GM19025 (cell line): ENCODE measurements around the gene EIF4G2.
A peak's percentile ranks its signal among the peaks of the same experiment; 100 is the strongest.
"Not testable (repeated sequence)": the region's sequence is repeated elsewhere in the genome, so short reads cannot be mapped to it uniquely, and the experiment has no call there.

Experiments
- ATAC-seq: cut with Tn5 transposase; IDR thresholded peaks from one replicate; pipeline ENCODE4 v1.9.1; 2021; ENCODE audit warnings: mild to moderate bottlenecking, low read depth, moderate library complexity; ENCODE audit not compliant: unreplicated experiment

Gene EIF4G2

DNA sequence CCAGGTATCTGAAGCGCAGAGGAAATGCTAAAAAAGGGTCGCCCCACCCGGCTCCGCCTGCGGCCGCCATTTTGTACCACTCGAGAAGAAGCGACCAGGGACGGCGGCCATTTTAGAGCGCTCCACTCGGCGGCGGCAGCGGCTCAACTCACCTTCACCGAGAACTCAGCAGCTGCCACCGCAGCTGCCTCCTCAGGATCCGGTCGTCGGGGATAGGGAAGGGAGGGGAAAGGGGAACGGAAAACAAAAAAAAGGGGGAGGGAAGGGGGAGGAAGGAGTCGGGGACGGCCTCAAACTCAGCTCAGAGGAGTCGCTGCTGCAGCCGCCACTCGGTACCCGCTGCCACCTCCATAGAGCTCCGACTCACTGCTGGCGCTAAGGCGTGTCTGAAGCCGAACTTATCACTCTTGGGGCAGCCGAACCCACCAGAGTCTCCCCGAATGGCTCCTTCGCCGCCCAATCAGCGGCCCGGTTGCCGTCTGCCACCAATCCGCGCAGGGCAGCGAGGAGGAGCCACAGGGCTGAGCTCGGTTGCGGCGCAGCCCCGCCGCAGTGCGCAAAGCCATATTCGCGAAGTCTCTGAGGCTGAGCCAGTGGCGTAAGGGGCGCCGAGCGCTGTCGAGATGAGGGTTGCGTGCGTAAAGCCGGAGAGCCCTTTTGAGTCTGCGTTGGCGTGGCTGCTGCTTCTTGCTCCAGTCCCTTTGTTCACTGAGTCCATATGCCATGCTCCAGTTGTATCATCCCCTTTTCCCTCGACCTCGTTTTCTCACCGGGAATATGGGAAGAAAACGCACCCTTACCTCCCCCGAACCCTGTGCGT is at the start of gene EIF4G2:
Gene EIF4G2 (minus strand): TSS at position 374 of the 820 bp plus-strand sequence.
- ATAC-seq: peak; percentile 89

GRCh38 chr11:10857709-10858438 is 49.1 kb upstream of the EIF4G2 start, which contains the start of gene ZBED5:
Gene ZBED5 (minus strand): TSS chr11:10858053. CDS start chr11:10854945, 3,108 bp downstream.
- peak; percentile 91 for ATAC-seq

- ATAC-seq: peak; percentile 3
These were observed 48.7 kb upstream of the EIF4G2 start for GRCh38 chr11:10857459-10857708.

- ATAC-seq: no peak
These were observed 48.1 kb upstream of the EIF4G2 start for GRCh38 chr11:10856689-10857458.

DNA sequence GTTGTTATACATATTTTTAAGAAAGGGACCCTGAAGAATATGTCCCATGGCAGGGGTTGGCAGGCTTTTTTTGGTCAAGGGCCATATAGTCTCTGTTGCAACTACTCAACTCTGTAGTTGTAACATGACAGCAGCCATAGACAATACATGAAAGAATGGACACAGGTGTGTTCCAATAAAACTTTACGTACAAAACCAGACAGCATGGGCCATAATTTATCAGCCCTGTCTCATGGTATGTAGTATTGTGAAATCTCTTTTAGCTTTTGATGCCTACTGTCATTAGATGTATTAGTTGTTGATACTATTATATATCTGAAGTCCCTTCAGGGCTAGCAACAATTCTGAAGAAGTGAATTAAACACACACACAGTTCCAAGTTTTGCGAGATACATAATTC is 46.6 kb upstream of the EIF4G2 start:
- no peak for ATAC-seq

DNA sequence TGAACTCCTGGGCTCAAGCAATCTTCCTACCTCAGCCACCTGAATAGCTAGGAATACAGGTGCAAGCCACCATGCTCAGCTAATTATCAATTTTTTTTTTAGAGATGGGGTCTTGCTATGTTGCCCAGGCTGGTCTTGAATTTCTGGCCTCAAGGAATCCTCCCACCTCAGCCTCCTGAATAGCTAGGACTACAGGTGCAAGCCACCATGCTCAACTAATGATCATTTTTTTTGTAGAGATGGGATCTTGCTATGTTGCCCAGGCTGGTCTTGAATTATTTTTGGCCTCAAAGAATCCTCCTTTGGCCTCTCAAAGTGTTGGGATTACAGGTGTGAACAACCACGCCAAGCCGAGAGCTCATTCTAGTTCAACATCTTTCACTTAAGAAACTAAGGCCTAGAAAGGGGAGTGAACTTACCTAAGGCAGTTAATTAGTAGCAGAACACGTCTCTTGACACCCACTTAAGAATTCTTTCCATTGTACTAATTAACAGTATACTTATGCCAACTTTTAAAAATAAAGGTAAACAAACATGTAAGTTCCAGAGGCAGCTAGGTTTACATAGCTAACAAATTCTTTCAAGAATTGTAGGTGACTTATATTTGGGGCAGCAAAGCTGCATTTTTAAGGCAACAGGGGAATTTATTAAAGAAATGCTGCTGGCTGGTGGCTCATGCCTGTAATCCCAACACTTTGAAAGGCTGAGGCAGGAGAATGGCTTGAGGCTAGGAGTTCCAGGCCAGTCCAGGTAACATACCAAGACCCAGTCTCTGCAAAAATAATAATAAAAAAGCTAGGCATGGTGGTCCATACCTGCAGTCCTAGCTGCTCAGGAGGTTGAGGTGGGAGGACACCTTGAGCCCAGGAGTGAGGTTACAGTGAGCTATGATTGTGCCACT is 39.5 kb upstream of the EIF4G2 start:
- no peak for ATAC-seq

DNA sequence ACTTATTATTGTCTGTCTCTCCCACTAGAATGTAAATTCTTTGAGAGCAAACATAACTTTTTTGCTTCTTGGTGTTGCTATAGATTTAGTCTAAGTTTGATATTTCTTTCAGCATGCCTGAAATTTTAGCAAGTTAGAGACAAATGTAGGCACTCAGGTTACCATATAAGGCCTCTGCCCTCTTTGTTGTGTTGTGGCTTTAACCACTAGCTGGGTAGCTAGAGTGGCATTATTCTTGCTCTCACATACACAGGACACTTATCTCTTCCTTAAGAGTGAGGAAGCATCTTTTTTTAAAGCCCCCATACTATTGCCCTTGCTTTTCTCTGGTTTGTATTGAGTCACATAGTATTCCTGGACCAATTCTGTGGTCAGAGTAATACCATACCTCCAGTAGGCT is 37.9 kb upstream of the EIF4G2 start:
- no peak for ATAC-seq

DNA sequence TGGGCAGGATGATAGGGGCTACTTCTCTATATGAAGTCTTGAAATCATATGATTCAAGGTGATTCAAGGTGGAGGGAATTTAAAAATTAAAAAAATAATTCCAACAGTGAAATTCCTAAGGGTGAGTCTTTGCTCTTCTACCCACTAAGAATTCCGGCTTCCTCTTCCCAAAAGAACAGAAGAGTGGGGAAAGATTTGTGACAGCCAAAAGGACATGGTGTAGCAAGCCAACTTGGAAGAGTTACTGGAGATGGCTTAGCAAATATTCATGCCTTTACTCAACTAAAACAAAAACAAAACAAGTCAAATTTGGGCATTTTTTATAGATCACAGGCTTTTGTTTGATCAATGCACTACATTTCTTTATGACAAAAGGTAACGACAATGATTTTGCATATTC is 36.9 kb upstream of the EIF4G2 start:
- ATAC-seq: no peak

GRCh38 chr11:10844796-10845195 is 36.1 kb upstream of the EIF4G2 start:
- ATAC-seq: no peak

GRCh38 chr11:10844356-10844755 is 35.6 kb upstream of the EIF4G2 start:
- no peak for ATAC-seq

DNA sequence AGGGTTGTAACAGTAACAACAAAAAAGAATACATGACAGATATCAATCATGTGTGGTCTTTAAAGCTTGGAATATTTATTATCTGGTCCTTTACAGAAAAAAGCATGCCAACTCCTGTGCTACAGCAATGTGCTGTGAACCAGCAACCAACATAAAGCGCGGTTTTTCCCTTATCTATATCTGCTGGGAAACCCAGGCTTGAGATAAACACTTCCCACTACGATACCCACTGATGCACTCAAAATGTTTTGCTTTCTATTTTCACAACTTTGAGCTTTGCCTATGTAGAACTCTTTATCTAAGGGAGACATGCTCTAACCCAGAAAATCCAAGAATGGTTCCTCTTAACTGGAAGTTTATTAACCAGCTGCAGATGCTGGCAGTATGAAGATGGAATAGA is 30.2 kb upstream of the EIF4G2 start:
- ATAC-seq: no peak

DNA sequence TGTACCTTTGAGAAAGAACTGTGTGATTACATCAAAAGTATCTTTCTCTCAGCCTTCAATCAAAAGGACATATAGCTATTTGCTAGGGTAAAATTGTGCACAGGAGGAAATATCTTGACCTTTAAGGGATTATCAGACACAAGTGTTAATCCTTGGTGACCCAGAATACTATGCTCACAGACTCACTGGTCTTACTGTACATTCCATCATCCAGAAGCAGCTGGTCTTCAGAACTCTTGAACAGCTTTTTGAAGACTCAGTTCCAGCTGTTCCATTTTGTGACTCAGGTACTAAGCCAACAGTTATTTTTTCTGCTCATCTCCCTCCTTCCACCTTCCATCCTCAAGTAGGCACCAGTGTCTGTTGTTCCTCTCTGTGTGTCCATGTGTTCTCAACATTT is 29.4 kb upstream of the EIF4G2 start:
- ATAC-seq: no peak

- ATAC-seq: not testable (repeated sequence)
These were observed 28.2 kb upstream of the EIF4G2 start for GRCh38 chr11:10836884-10837283.

DNA sequence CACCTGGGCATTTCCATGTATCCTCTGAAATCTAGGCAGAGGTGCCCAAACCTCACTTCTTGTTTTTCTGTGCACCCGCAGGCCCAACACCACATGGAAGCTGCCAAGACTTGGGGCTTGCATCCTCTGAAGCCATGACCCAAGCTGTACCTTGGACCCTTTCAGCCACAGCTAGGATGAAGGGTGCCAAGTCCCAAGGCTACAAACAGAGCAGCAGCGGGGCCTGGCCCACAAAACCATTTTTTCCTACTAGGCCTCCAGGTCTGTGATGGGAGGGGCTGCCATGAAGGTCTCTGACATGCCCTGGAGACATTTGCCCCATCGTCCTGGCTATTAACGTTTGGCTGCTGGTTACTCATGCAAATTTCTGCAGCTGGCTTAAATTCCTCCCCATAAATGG is 20.4 kb upstream of the EIF4G2 start:
- no peak for ATAC-seq

DNA sequence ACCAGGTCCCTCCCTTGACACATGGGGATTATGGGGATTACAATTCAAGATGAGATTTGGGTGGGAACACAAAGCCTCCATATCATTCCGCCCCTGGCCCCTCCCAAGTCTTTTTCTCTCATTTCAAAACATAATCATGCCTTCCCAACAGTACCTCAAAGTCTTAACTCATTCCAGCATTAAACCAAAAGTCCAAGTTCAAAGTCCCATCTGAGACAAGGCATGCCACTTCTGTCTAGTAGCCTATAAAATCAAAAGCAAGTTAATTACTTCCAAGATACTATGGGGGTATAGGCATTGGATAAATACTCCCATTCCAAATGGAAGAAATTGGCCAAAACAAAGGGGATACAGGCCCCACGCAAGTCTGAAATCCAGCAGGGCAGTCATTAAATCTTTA is 19.7 kb upstream of the EIF4G2 start:
- ATAC-seq: no peak

GRCh38 chr11:10824888-10825287 is 16.2 kb upstream of the EIF4G2 start:
- ATAC-seq: no peak

- no peak for ATAC-seq
These were observed 14.4 kb upstream of the EIF4G2 start for GRCh38 chr11:10823152-10823579.

- not testable (repeated sequence) for ATAC-seq
These were observed 13.8 kb upstream of the EIF4G2 start for GRCh38 chr11:10822491-10822890.

DNA sequence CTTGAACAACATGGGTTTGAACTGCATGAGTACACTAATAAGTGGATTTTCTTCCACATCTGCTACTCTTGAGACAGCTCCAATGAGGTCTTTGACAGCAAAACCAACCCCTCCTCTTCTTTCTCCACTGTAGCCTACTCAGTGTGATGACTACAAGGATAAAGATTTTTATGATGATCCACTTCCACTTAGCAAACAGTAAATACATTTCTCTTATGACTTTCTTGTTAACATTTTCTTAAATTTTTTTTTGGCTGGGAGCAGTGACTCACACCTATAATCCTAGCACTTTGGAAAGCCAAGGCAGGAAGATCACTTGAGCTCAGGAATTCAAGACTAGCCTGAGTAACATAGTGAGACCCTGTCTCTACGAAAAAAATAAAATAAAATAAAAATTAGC is 9.9 kb upstream of the EIF4G2 start:
- no peak for ATAC-seq

DNA sequence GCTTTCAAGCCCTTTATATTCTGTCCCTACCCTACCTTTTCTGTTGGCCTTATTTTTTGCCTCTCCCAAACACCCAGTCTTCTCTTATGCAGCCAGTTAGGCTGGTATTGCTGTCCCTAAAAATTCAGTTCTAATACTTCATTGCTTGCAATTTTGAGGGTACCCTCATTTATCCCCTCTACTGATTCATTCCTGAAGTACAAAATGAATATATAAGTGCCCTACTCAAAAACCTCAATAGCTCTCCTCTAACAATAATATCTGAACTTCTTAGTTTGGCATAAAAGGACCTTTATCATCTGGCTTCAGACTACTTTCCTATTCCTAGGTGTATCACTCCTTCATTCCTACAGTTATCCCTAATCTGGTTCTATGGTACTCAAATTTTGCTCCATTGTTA is 5.2 kb upstream of the EIF4G2 start:
- no peak for ATAC-seq
